ENCODE measurements around the gene ATF6B. TPM values are rescaled to one million over a fixed set of nuclear protein-coding genes. Genes with fewer than 3 reads are reported as not detected.

ATF6B gene
- polyA plus RNA-seq, 4 donors: 15.4 to 89.5 (median 45.8) TPM

- H3K9me3 ChIP-seq (ENCODE audit: control insufficient read depth in 2 of 2, insufficient read depth in 1 of 2, low read depth in 1 of 2, low read length in 1 of 2): no peaks in the 10 kb centered on the region
- H3K4me1 ChIP-seq (ENCODE audit: control insufficient read depth in 3 of 3, insufficient read depth in 2 of 3, low read depth in 1 of 3, low read length in 2 of 3): peaks cover 0 to 42% (median 4%) of the 10 kb centered on the region in 3 donors
- peak; percentile 35 to 81 for DNase-seq
- peak overlapping the region in 2 of 3 donors; percentile 91 to 96 for H3K27ac ChIP-seq (ENCODE audit: low read depth in 1 of 3, low read length in 2 of 3)
- 26 to 35% (median 29%) methylated on average over 35 of the region's 35 CpGs for WGBS, 3 donors
- no peak for FAIRE-seq
- peak overlapping the region in 2 of 3 donors; percentile 81 to 95 for H3K4me3 ChIP-seq (ENCODE audit: low read depth in 1 of 3, low read length in 3 of 3)
- H3K27me3 ChIP-seq (ENCODE audit: control insufficient read depth in 3 of 3, insufficient read depth in 3 of 3, low read length in 3 of 3): peaks cover 0 to 16% (median 2%) of the 10 kb centered on the region in 3 donors
- H3K36me3 ChIP-seq (ENCODE audit: control insufficient read depth in 3 of 3, insufficient read depth in 2 of 3, low read depth in 1 of 3, low read length in 3 of 3): peaks cover 0 to 31% (median 0%) of the 10 kb centered on the region in 3 donors
Observed at GRCh38 chr6:32152769-32153563, 24.9 kb upstream of the ATF6B start.

- Histone ChIP-seq H3K9me3 (ENCODE audit: control insufficient read depth in 2 of 2, insufficient read depth in 1 of 2, low read depth in 1 of 2, low read length in 1 of 2) (no peaks in the 10 kb centered on the region), H3K36me3 (ENCODE audit: control insufficient read depth in 3 of 3, insufficient read depth in 2 of 3, low read depth in 1 of 3, low read length in 3 of 3) (peaks cover 0 to 23% (median 0%) of the 10 kb centered on the region in 3 donors), H3K4me3 (ENCODE audit: low read depth in 1 of 3, low read length in 3 of 3) (peak within 1 kb of the TSS in 2 of 3 donors; percentile 3 to 95), H3K27ac (ENCODE audit: low read depth in 1 of 3, low read length in 2 of 3) (peak within 1 kb of the TSS in 2 of 3 donors; percentile 91 to 96), H3K27me3 (ENCODE audit: control insufficient read depth in 3 of 3, insufficient read depth in 3 of 3, low read length in 3 of 3) (peaks cover 0 to 16% (median 2%) of the 10 kb centered on the region in 3 donors), H3K4me1 (ENCODE audit: control insufficient read depth in 3 of 3, insufficient read depth in 2 of 3, low read depth in 1 of 3, low read length in 2 of 3) (peaks cover 0 to 44% (median 4%) of the 10 kb centered on the region in 3 donors)
- peak in 1 of 2 donors; percentile 75 for DNase-seq
- FAIRE-seq: no peak
- 31 to 53% (median 53%) methylated on average over 13 to 15 of the region's 24 CpGs for WGBS, 3 donors
Observed at GRCh38 chr6:32151863-32152768, 24.1 kb upstream of the ATF6B start, which contains the start of gene PRRT1. Gene PRRT1, minus strand, starts transcription at chr6:32151939. Its CDS starts 112 bp downstream, at chr6:32151827.

- peak overlapping the region in 1 of 3 donors; percentile 31 for H3K27ac ChIP-seq (ENCODE audit: low read depth in 1 of 3, low read length in 2 of 3)
- peaks cover 0 to 44% (median 4%) of the 10 kb centered on the region in 3 donors for H3K4me1 ChIP-seq (ENCODE audit: control insufficient read depth in 3 of 3, insufficient read depth in 2 of 3, low read depth in 1 of 3, low read length in 2 of 3)
- H3K36me3 ChIP-seq (ENCODE audit: control insufficient read depth in 3 of 3, insufficient read depth in 2 of 3, low read depth in 1 of 3, low read length in 3 of 3): peaks cover 0 to 16% (median 0%) of the 10 kb centered on the region in 3 donors
- peaks cover 0 to 16% (median 2%) of the 10 kb centered on the region in 3 donors for H3K27me3 ChIP-seq (ENCODE audit: control insufficient read depth in 3 of 3, insufficient read depth in 3 of 3, low read length in 3 of 3)
- peak overlapping the region in 2 of 3 donors; percentile 3 to 22 for H3K4me3 ChIP-seq (ENCODE audit: low read depth in 1 of 3, low read length in 3 of 3)
- no peaks in the 10 kb centered on the region for H3K9me3 ChIP-seq (ENCODE audit: control insufficient read depth in 2 of 2, insufficient read depth in 1 of 2, low read depth in 1 of 2, low read length in 1 of 2)
- WGBS, 3 donors: 54 to 84% (median 72%) methylated on average over 8 of the region's 8 CpGs
- peak in 1 of 2 donors; percentile 23 for DNase-seq
- FAIRE-seq: no peak
Observed at GRCh38 chr6:32151181-32151862, 23.3 kb upstream of the ATF6B start.

- Histone ChIP-seq H3K36me3 (ENCODE audit: control insufficient read depth in 3 of 3, insufficient read depth in 2 of 3, low read depth in 1 of 3, low read length in 3 of 3) (peaks cover 0 to 8% (median 0%) of the 10 kb centered on the region in 3 donors), H3K4me3 (ENCODE audit: low read depth in 1 of 3, low read length in 3 of 3) (no peak overlapping the region), H3K9me3 (ENCODE audit: control insufficient read depth in 2 of 2, insufficient read depth in 1 of 2, low read depth in 1 of 2, low read length in 1 of 2) (no peaks in the 10 kb centered on the region), H3K27me3 (ENCODE audit: control insufficient read depth in 3 of 3, insufficient read depth in 3 of 3, low read length in 3 of 3) (peaks cover 0 to 19% (median 2%) of the 10 kb centered on the region in 3 donors), H3K4me1 (ENCODE audit: control insufficient read depth in 3 of 3, insufficient read depth in 2 of 3, low read depth in 1 of 3, low read length in 2 of 3) (peaks cover 0 to 38% (median 4%) of the 10 kb centered on the region in 3 donors), H3K27ac (ENCODE audit: low read depth in 1 of 3, low read length in 2 of 3) (no peak overlapping the region)
- FAIRE-seq (no peak), DNase-seq (no peak)
- WGBS, 3 donors: 51 to 79% (median 66%) methylated on average over 43 to 55 of the region's 55 CpGs
Observed at GRCh38 chr6:32149932-32150870, 22.2 kb upstream of the ATF6B start.

GRCh38 chr6:32149092-32149755, 21.2 kb upstream of the ATF6B start:
- H3K27ac ChIP-seq (ENCODE audit: low read depth in 1 of 3, low read length in 2 of 3): no peak overlapping the region
- H3K27me3 ChIP-seq (ENCODE audit: control insufficient read depth in 3 of 3, insufficient read depth in 3 of 3, low read length in 3 of 3): peaks cover 0 to 19% (median 2%) of the 10 kb centered on the region in 3 donors
- no peaks in the 10 kb centered on the region for H3K9me3 ChIP-seq (ENCODE audit: control insufficient read depth in 2 of 2, insufficient read depth in 1 of 2, low read depth in 1 of 2, low read length in 1 of 2)
- DNase-seq (no peak), FAIRE-seq (no peak)
- H3K4me3 ChIP-seq (ENCODE audit: low read depth in 1 of 3, low read length in 3 of 3): peak overlapping the region in 2 of 3 donors; percentile 31 to 70
- peaks cover 0 to 33% (median 0%) of the 10 kb centered on the region in 3 donors for H3K4me1 ChIP-seq (ENCODE audit: control insufficient read depth in 3 of 3, insufficient read depth in 2 of 3, low read depth in 1 of 3, low read length in 2 of 3)
- H3K36me3 ChIP-seq (ENCODE audit: control insufficient read depth in 3 of 3, insufficient read depth in 2 of 3, low read depth in 1 of 3, low read length in 3 of 3): peaks cover 0 to 5% (median 0%) of the 10 kb centered on the region in 3 donors
- WGBS, 3 donors: 61 to 65% (median 63%) methylated on average over 46 to 47 of the region's 47 CpGs

- 14 to 36% (median 31%) methylated on average over 39 of the region's 39 CpGs for WGBS, 3 donors
- DNase-seq (peak; percentile 86 to 89), FAIRE-seq (no peak)
- Histone ChIP-seq H3K9me3 (ENCODE audit: control insufficient read depth in 2 of 2, insufficient read depth in 1 of 2, low read depth in 1 of 2, low read length in 1 of 2) (no peaks in the 10 kb centered on the region), H3K27me3 (ENCODE audit: control insufficient read depth in 3 of 3, insufficient read depth in 3 of 3, low read length in 3 of 3) (peaks cover 0 to 19% (median 2%) of the 10 kb centered on the region in 3 donors), H3K4me3 (ENCODE audit: low read depth in 1 of 3, low read length in 3 of 3) (peak overlapping the region in 2 of 3 donors; percentile 31 to 70), H3K4me1 (ENCODE audit: control insufficient read depth in 3 of 3, insufficient read depth in 2 of 3, low read depth in 1 of 3, low read length in 2 of 3) (peaks cover 0 to 37% (median 0%) of the 10 kb centered on the region in 3 donors), H3K27ac (ENCODE audit: low read depth in 1 of 3, low read length in 2 of 3) (no peak overlapping the region), H3K36me3 (ENCODE audit: control insufficient read depth in 3 of 3, insufficient read depth in 2 of 3, low read depth in 1 of 3, low read length in 3 of 3) (peaks cover 0 to 5% (median 0%) of the 10 kb centered on the region in 3 donors)
Observed at GRCh38 chr6:32148289-32149091, 20.4 kb upstream of the ATF6B start.

Data from small intestine (tissue), 7 donors.